Cardiac ventricle fibroblast (primary cell): Measurements from ENCODE around the gene POU6F2. TPM values are rescaled to one million over a fixed set of nuclear protein-coding genes. Genes with fewer than 3 reads are reported as not detected.

Experiments
- total RNA-seq: library from RNA; depleted of rRNA; stranded (reverse); fragments of >200 nt; gene quantifications from 2 replicates; pipeline ENCODE4 v1.2.3, GENCODE V29; 2015

The POU6F2 gene
- total RNA-seq, result not detected in 2 replicates

GRCh38 chr7:38977685-38978084, at the start of gene POU6F2:
POU6F2 (plus strand) TSS chr7:38977909; CDS start chr7:38977954, 45 bp downstream.

Other genes starting within 250 kb of the POU6F2 start
- 20.2 and 23.9 TPM in 2 replicates for gene VPS41, start 68.7 kb upstream of the POU6F2 start, total RNA-seq